Measurements from ENCODE around the gene SEMA3G.

SEMA3G gene

DNA sequence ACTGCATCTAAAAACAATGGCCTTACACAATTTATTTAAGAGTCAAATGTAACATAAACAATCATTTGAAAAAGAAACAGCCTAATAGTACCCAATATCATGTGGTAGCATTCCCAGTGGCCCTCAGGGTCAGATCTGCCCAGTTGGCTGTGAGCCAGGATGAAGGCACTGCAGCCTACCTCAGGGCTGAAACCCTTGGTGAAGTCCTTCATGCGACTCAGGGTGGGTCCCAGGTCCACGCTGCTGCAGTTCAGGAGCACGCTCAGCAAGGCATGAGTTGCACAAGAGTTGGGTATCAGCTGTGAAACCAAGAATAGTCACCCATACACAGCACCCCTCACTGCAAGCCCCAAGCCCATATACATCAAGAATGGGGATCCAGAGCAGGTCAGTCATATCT is 37.1 kb downstream of the SEMA3G start:
- no peak for DNase-seq

DNA sequence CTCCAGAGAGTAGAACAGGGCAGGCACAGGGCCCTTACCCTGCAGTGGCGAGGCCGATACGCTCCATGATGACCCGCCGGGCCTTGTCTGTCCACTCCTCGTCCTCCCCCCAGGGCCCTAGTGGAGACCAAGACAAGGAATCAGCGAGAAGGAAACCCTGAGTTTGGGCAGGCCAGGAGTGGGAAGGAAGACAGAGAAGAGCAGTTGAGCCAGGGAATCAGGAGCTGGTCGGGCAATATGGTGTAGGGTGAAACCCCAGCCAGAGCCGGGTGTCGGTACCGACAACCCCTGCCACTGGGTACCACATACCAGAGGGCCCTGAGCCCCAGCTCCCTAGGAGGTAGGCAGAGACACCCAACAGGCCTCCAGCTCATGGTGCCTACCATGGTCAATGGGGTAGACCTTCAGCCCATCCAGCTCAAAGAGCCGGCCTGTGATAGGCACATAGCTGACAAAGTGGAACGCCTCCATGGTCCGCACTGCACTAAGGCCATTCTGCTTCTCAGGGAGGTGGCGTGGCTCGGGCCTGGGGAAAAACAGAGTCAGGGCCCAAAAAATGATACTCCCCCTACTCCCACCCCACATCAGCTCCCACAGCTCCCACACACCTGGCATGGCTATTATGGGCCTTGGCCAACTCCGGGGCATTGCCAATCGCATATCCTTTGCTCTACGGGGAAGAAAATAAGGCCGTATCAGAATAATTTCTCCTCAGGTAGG is 38.0 kb downstream of the SEMA3G start:
- DNase-seq, result no peak

DNA sequence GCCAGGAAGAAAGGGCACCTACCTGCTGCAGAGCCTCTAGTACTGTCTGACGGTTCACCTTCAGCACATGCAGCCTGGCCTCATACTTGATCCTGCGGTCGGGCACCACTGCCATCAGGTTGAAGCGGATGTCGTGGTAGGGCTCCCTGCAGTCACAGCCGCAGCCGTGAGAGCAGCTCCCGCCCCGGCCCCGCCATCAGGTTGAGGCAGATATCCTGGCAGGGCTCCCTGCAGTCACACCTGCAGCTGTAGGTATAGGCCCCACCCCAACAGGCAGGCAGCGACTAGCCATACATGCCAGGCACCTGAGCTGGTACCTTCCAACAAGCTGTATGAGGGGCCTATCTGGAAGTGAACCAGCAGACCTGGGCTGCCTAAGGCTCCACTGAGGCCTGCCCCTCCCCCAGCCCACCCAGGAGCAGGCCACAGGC is 38.7 kb downstream of the SEMA3G start:
- DNase-seq, result no peak

DNA sequence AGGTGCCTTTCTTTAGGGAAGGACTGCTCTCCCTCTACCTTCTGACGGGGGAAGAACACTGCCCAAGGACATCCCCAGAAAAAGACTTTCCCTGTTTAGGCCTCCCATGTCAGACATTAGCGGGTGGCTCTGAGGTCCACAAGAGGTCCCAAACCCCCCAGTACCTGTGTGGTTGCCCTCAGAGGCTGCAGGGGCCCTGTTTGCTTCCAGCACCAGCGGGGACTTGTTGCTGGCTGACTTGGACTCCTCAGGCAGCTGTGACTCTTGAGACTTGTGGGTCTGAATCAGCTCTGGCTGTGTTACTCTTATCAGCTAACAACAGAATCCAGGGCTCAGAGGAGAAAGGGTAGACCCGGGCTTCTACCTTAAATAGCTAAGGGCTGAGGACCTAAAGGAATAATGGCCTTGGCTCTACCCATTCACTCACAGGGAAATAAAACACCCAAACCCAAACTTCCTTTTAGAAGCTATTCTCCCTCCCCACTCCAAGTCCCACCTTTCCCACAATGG is 39.2 kb downstream of the SEMA3G start:
- no peak for DNase-seq

DNA sequence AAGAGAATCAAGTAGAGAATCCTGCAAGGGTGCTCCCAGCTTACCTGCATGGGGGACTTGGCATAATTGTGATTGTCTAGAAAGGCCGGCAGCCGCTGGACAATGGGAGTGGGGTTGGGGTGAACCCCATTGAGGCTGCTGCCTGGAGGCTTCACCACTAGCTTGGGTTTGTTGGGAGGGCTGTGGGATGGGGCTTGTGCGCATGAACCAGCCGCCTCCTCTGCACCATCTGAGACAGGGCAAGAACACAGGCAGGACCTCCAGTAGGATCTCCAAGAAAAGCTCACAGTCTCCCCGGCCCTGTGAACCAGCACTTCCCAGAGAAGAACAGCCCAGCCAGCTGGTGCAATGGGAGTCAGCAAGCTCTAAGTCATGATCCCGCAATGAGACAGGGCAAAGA is 39.8 kb downstream of the SEMA3G start:
- no peak for DNase-seq

DNA sequence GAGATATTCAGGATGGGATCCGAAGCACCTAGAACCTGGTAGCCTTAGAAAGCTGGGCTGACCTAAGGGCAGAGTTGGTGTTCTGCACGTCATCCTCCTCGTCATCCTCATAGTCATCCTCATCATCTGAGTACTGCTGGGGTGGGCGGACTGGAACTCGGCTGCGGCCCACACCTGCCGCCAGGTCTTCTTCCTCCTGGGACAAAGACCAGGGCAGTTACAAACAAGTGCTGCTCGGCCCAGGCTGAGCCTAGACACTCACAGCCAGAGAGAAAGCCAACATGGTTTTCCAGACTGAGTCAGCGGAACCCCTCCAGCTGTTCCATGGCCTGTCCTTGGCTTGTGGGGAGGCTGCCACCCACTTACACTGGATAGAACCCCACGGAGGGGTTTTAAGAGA is 40.5 kb downstream of the SEMA3G start:
- no peak for DNase-seq

DNA sequence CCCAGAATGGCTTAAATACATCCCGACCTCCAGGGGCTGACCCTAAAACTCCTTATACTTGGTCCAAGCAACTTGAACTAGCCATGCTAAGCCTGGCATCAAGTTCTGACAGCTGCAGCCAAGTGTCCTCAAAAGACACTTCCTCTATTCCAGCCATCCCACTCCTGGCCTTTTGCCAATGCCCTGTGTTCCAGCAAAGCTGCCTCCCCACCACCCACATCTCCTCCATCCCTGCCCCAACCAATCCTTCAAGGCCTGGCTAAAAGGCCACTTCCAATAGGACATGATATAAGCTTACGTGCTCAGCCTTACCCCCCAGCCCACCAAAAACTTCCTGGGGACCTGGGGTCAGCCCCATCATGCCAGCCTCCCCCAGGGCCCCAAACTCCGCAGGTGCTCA is 40.9 kb downstream of the SEMA3G start:
- DNase-seq, result no peak

DNA sequence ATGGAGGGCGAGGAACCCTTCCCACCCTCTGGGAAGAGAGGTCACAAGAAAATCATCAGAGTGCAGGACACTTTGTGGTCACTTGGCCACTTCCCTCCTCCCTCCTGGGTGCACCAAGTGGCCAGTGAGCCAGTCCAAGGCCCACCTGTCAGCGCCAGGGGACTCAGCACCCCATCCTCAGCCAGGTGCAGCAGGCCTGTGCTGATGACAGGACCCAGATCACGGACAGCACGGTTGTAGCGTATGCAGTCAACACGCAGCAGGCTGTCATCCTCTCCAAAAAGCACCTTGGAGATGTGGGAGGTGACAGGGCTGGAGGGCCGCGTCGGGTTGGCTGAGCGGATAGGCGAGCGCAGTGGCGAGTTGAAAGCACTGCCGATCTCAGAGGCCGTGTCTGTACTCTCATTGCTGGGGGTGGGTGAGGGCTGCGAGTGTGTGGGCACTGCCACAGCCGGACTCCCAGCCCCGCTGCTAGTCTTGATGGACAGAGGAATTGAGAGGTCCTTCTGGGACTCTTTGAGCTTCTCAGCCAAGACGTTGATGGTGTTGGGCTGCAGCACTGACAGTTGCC is 41.5 kb downstream of the SEMA3G start:
- no peak for DNase-seq

DNA sequence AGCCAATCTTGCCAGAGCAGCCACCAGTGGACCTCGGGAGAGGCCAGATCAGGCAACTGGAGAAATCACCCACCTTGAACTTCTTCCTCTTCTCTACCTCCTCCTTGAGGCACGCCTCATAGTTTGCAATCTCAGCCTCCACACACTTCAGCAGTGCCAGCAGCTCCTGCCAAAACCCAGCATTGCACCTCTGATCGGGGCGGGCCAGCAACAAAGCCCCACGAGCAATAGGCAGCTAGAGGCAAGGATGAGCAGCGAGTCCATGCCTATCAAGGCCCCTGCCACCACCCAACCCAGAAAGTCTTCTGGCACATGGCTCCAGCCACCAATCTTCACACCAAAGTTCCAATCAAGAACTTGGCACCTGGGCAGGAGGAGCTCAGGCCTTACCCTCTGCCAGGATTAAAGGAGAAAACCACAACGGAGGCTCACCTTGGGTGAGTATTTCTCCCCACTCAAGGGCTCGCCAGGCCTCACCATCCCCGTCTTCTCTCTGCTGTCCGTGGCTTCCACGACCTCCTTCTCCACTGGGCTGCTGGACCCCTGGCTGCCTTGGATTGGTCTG is 42.1 kb downstream of the SEMA3G start:
- DNase-seq, result no peak

DNA sequence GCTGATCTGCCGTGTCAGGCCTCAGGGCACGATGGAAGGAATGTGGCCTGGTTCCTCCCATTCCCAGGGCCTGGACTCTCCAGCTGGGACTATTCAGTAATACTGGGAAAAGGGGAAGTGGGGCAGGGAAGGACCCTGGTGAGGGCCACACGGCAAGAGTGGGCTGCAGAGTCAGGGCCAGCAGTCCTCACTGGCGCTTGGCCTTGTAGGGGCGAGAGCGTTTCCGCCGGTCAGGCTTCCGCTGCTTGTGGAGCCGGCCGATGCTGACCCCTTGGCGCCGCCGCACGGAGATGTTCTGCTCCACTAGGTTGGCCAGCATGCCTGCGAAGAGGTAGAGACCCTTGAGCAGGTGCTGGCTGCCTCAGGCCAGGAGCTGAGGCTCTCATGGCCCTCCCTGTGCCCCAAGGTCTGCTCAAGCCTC is 42.8 kb downstream of the SEMA3G start:
- no peak for DNase-seq

DNA sequence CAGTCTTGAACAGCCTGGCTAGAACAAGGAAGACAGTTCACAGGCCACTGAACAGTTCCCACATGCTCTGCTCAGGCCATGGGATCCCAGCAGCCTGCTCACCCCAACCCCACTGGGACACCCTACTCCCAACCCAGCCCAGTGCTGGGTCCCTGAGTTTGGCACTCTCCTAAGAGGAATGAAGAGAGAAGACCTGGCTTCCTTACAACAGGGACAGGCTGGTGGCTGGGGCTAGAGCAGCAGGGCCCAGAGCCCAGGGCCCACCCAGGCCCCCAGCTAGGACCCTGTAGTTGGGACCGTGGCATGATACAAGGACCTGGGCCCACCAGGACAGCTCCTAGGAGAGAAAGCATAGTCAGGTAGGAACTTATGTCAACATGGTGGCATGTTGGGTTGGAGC is 43.4 kb downstream of the SEMA3G start:
- no peak for DNase-seq

DNA sequence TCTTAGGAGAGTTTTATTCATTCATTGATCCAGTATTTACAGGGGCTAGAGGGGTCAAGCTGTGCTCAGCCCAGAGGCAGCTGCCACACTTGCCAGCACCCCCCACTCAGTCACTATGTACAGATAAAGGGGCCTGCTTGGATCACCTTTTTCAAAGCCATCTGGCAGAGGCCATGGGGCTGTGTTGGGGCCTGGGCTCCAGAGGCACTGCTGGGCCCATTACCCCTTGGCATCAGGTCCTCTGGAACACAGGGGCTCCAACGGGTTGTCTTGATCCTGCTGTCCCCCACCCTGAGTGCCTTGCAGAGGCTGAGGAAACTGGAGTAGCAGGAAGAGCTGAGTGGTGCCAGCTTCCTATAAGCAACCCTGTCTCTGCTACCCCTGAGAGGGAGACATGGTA is 43.9 kb downstream of the SEMA3G start:
- no peak for DNase-seq

DNA sequence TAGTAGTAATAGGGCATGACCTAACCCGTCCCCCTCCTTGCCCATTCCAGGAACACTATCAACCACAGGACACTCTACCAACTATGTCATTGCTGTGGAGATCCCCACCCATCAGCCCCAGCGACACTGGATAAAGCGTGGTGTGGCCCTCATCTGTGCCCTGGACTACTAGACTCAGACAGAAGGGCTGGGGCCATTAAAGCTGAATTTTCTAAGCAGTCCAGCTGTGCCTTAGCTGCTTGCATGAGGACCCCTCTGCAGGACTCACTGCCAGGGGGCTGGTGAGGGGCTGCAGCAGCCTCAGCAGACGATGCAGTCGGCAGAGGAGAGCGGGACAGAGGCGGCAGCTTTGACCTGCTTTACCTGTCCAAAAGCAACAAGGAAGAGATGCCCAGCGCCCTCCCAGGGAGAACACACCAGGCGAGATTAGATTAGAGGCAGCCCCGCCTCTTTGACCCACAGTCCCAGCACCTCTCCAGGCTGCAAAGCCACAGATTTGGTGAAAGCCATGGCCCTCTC is 44.6 kb downstream of the SEMA3G start:
- DNase-seq, result no peak

DNA sequence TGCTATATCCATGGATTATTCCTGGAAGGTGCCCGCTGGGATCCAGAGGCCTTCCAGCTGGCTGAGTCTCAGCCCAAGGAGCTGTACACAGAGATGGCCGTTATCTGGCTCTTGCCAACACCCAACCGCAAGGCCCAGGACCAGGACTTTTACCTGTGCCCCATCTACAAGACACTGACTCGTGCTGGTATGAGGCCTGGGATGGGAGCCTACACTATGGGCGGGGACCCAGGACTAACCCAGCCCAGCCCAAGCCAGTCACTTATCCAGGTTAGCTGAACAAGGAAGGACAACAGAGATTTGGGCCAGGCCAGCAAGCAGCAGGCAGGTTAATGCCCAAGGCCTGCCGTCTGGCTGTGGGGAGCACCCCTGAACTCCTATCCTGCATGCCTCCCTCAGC is 45.3 kb downstream of the SEMA3G start:
- no peak for DNase-seq

DNA sequence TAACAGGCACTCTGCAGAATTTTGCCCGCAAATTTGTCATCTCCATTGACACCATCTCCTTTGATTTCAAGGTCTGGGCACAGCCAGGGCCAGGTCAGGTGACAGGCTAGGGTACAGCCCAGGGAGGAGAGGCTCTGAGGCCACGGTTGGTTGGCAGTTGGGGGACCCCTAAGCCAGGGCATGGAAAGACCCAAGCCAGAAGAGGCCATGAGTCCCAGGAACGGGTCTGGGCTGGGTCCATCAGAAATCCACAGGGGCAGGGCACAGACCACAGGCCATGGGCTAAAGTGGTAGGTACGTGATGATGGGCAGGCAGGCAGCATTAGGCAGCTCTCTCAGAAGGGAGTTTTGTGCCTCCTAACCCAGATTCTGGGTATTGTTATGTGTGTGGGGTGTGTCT is 45.8 kb downstream of the SEMA3G start:
- no peak for DNase-seq

DNA sequence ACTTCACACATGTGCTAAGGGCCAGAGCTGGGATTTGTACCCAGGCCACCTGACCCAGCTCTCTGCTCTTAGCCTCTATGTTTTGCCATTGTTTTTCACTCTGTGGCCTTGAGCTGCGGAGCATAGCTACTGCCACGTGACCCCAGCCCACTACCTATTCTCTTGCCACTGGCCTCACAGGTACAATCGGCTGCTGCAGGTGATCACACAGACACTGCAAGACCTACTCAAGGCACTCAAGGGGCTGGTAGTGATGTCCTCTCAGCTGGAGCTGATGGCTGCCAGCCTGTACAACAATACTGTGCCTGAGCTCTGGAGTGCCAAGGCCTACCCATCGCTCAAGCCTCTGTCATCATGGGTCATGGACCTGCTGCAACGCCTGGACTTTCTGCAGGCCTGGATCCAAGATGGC is 46.2 kb downstream of the SEMA3G start:
- DNase-seq, result no peak

DNA sequence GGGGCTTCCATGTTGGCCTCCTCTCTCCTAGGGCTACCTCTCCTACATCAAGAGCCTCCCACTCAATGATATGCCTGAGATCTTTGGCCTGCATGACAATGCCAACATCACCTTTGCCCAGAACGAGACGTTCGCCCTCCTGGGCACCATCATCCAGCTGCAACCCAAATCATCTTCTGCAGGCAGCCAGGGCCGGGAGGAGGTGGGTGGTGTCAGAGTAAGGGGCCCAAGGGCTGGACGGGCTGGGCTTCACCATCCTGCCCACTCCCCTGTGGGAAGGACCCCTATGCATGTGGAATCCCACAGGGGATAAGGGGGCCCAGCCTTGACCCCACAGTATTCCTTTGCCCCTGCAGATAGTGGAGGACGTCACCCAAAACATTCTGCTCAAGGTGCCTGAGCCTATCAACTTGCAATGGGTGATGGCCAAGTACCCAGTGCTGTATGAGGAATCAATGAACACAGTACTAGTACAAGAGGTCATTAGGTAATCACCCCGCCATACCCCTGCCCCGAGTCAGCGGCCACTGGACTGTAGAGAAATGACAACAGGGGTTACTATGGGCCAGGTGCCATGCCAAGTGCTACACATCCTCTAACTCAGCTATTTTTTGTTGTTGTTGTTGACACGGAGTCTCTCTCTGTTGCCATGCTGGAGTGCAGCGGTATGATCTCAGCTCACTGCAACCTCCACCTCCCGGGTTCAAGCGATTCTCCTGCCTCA is 47.1 kb downstream of the SEMA3G start:
- DNase-seq, result no peak

DNA sequence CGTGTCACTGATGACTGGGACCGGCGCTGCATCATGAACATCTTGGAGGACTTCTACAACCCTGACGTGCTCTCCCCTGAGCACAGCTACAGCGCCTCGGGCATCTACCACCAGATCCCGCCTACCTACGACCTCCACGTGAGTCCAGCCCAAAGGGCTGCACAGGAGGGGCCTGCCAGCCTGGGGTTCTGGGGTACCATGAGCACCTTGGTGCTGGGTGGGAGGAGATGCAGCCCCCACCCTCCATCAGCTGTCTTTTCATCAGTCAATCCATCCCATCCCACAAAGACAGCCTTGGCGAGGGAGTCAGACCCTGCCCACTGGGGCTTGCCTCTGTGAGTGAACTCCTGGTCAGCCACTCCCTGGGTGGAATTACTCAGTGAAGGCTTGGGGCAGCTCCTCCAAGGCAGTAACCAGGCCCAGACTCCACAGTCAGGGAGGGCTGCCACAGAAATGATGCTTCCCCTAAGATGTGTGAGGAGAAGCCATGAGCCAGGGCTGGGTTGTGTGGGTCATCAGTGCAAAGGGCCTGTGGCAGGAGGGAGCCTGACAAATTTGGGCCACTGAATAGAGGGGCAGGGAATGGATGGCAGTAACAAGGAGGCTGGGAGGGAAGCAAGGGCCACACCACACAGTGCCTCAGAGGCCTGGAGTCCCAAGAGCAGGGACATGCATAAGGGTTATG is 47.9 kb downstream of the SEMA3G start:
- no peak for DNase-seq

DNA sequence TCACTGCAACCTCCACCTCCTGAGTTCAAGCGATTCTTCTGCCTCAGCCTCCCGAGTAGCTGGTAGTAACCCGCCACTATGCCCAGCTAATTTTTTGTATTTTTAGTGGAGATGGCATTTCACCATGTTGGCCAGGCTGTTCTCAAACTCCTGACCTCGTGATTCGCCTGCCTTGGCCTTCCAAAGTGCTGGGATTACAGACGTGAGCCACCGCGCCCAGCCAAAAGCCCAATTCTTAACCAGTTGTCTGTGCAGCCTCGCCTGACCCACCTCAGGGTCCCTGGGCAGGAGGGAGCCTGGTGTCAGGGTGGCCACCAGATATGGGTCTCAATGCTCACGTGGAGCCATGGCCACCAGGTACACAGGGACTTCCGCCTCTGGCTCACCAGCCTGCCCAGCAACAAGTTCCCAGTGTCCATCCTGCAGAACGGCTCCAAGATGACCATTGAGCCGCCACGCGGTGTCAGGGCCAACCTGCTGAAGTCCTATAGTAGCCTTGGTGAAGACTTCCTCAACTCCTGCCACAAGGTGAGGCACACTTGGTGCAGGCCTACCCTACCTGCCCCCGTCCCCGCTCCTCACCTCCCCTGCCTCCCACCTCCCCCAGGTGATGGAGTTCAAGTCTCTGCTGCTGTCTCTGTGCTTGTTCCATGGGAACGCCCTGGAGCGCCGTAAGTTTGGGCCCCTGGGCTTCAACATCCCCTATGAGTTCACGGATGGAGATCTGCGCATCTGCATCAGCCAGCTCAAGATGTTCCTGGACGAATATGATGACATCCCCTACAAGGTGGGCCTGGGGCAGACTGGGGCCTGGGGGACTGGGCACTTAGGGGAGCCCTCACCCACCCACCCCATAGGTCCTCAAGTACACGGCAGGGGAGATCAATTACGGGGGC is 48.6 kb downstream of the SEMA3G start:
- DNase-seq, result no peak

DNA sequence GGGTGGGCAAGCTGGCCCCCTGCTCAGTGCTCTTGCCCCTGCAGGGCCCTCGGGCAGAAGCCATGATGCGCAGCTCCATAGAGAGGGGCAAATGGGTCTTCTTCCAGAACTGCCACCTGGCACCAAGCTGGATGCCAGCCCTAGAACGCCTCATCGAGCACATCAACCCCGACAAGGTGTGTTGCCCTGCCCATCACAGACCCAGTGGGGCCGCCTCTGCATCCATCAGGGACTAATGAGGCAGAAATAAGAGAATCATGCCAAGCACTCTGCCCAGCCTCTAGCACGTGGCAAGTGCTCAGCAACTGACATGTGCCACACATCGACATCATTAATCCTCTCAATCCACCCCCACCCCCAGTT is 49.4 kb downstream of the SEMA3G start:
- DNase-seq, result no peak

DNA sequence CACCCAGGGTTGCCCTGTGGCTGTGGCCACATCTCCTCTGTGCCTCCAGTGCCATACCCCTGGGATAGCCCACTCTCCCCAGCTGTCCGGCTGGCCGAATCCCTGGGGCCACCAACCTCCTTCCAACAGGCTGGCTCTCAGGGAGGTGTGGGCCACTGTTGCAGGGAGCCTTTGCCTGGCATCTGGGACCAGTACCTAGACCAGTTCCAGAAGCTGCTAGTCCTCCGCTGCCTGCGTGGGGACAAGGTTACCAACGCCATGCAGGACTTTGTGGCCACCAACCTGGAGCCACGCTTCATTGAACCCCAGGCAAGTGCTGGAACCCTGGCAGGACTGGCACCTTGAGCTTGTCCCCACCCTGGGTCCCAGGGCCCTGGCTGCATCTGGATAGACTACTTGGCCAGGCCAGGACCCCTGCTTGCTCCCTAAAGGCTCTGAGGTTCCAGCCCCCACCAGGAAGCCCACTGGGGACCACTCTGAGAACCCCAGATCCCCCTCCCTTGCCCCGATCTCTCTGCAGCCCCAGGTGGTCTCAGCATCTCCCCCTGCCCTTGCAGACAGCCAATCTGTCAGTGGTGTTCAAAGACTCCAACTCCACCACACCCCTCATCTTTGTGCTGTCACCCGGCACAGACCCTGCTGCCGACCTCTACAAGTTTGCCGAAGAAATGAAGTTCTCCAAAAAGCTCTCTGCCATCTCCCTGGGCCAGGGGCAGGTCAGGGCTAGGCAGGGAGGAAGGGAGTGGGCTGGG is 50.0 kb downstream of the SEMA3G start:
- no peak for DNase-seq

All from CD4-positive, alpha-beta T cell treated with Interleukin-1 beta for 1 hour (primary cell).